OCI-M2 (cell line): ENCODE results near the gene ESRRG.

Experiments used
- DNase-seq: peaks from one replicate; lab custom pipeline; 2025; ENCODE audit not compliant: unreplicated experiment; lab: John Stamatoyannopoulos, UW

ESRRG gene

DNA sequence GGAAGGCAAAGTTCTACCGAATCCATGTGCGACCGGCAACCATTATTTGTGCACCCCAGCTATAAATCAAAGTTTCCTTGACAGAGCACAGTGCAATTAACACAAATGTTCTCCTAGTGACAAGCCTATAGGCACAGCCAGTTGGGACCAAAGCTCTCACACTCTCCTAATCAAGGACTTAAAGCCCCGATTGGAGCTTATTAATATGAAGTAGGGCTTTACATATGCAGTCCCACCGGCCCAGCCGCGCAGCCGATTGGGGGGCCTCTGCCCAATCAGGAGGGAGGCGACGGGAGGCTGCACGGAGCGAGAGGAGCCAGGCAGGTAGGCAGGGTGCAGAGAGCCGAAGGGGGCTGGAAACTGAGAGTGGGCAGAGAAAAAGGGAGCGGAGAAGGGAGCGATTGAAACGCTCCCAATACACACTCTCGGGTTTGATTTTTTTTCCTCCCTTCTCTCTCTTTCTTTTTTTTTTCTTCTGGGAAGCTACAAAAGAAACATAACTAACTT, at the start of gene ESRRG:
Gene ESRRG (minus strand): TSS at position 156 of the 507 bp plus-strand sequence. CDS start 130 bp downstream, at position 26.
- DNase-seq = no peak

DNA sequence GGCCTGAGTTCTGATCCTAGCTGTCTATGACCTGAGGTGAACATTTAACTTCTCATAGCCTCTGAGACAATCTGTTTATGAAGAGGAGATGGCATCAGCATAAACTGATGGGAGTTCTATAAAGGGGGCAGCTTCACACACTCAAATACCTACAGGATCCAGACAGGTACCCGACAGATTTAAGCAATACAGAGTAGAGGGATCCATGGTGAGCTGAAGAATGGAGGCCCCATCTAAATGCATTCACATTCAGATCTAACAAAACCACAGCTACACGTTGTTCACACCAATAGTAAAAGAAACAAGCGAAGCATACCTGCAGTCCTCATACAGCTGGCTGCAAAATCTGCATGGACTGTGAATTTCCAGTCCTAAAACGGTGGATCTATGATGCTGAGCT, 48.7 kb upstream of the ESRRG start:
- DNase-seq = no peak

DNA sequence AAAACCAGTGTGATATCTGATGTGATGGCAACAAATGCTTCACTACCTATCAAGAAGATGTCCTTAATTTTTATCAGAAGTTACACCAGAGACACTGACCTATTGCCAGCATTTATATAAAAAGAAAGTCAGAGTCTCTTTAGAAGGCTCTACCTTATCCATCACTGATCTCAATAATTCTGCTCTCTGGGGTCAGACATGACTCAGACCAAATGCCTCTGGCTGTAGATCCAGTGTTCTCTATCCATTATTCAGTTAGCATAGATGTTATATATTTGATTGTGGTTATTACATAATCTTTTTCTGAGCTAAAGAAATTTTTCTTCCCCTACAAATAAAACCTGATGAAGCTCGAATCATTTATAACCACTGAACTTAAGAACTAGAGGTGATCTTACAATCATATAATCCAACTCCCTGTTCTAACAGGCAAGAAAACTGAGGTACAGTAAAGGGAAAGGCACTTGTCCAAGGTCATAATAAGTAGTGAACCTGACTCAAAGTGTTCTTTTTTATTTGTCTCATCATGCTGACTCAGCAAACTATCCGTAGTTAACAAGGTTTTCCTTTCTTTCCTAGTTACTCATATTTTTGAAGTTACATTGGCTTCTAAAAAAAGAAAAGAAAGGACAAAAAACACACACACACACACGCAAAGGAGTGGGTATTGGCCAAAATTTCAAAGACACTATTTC, 43.6 kb upstream of the ESRRG start:
- no peak for DNase-seq

DNA sequence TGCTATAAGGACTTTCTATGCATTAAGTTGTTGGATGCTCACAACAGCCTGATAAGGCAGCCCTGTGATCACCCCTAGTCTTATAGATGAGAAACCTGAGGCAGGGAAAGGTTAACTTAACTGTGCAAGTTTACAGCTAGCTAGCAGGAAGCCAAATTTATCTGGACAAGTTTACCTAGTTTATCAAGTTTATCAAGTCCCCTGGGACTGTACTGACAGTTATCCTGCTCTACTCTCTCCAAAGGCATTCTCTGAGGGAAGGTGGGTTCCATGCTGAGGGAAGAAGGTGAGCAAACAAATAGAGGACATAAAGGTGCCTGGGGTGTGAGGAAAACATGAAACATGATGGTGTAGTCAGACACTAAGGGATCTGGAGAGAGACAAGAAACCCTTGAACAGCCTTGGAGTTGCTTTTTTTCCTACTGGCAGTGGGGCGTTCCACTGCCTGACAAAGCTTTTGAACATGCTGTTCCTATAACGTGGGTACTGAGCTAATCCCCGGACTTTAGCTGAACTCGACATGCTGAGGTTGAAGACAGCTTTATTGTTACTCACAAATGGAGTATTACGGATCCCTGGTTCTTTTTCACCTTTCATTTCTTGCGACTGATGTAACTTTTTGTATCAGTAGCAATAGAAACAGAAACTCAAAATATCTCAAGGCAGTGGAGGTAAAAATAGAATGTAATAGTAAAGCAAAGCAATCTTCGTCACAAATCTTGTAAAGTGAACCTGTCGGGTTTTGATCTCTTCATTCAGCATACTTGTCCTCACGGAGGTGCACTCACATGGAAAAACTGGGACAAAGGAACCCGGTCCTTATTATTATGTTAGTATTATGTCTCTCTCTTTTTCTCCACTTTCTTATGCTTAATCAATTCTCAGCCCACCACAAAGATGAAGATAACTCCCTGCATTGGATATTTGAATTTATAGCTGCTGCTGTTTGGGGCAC, 42.4 kb upstream of the ESRRG start:
- DNase-seq = no peak

DNA sequence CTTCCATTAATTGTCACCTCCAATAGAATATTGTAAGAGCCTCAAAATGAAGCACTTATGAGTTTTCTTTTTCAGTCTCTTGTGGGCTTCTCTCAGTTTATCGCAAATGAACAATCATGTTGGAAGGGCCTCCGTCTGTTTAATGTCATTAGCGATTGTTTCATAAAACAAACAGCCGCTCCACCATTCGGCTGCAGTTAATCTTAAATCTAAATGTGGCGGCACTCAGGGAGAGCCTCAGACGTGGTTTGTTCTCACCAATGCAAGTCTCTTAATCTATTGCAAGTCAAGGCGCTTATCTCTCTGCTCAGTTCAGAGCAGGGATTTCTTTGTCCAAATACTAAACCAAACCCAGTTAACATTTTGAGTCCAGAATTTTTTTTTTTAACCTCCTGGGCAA, 34.9 kb upstream of the ESRRG start:
- DNase-seq = no peak

DNA sequence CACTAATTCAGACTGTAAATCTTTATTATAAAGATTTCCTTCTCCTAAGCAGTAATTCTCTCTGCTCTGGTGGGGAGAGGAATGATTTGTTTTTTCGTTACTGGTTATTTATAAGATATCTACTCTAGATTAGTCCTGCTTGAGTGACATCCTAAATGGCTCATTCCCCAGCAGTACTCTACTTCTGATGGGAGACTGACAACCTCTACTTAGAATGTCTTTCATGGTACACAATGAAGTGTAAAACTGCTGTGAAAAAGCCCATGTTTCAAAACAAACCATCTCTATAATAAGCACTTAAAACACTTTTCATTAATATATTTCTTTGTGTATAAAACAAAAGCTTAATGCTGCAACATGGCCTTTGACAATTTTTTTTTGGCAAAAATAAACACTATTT, 33.9 kb upstream of the ESRRG start:
- no peak for DNase-seq

DNA sequence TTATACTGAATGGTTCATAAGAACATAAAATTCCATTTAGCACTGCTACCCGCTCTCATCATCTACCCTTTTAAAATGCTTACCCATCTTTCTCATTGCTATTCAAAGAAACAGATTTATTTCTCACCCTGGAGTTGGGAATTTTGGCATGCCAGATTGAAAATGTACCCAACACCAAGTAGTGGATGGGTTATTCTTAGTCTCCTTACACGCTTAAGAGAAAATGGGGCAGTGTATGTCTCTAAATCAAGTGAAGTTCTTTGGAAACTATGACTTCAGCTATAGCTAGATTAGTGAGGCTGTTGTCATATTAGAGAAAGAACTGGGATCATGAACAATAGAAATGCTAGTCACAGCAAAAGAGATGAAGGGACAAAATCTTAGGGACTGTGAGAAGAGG, 27.7 kb upstream of the ESRRG start:
- DNase-seq = no peak

DNA sequence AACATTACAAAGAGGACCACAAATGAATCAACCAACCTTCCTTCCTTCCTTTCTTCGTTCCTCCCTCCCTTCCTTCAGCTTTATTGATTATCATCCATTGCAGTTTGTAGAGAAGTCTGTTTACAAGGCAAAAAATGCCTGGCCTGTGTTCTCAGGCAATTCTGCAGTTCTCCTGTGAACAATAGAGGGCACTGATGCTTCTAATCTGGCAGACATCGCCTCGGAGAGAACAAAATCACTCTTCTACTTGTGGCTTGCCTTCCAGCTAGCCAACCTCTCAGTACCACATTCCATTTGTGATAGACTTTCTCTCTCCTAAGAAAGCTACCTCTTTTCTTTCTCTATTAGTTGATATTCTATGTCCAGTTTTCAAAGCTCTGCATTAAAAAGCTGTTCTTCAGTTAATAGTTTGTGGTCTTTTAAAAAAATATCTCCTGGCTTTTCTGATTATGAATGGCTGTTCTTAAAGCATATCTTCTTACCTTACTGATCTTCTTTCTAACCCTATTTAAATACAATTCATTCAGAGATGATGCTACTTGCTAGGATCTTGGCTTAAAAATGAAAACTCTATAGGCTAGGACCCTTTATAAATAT, 26.9 kb upstream of the ESRRG start:
- DNase-seq = no peak

DNA sequence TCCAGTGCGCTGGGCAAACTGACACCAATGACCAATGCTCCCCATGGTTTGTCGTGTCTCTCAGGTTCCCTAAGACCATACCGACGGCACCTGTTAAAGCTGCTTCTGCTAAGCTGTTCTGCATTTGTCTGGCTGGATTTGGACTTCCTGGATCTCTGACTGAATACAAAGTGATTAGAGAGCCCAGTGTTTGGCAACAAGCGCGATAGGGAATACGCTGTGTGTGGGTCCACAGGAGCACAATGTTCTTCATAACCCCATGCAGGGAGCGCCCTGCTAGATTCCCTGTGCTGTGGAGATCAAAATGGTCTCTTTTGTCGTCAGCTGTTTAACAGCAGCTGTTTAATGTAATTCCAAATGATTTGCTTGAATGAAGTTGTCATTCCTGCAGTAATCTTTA, 26.0 kb upstream of the ESRRG start:
- no peak for DNase-seq

DNA sequence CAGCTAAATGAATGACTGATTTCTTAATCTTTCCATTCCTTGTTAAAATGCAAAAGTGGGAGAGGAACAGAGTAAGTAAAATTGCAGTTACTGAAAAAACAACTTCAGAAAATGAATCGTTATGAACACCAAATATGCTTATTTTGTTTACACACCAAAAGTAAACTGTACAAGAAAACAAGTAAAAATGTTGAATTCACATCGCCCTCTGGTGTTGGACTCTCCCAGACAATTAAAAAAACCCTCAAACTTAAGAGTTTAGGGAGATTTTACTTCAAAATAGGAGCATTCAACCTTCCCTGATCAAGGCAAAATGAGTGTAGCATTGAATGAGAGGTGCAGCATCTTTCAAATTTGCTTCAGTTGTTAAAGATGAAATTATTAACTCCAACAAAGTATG, 19.4 kb upstream of the ESRRG start:
- no peak for DNase-seq

DNA sequence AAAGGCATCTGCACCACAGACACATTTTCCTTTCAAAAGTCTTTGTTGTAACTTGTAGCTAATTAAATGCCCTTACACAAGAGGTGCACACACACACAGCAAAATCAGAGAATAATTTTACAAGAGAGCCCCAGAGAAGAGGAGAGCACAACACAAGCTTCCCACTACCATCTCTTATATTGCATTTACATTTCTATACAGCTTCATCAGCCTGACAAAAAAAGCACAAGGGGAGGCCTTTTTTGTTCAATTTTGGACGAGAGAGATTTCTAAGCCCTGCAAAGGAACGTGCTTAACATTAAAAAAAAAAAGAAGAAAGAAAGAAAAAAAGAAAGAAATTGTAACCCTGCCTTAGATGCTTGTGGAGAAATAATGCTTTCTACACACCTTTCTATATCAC, 17.1 kb upstream of the ESRRG start:
- DNase-seq = no peak

DNA sequence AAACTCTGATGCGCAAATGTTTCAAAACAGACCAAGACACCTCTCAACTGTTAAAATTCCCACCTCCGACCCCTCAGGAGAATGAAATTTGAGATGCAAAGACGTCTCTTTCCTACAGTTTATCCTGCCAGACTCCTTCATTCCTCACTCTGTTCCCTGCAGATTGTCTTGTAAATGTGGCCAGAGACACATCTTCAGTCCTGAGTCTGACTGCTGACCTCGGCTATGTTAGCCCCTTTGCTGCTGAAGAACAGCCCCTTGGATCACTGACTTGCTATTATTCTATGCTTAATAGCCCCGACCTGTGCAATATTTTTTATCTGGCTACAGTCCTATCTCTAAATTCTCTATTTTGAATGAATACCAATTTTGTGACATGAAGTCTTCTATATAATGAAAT, 16.6 kb upstream of the ESRRG start:
- no peak for DNase-seq

DNA sequence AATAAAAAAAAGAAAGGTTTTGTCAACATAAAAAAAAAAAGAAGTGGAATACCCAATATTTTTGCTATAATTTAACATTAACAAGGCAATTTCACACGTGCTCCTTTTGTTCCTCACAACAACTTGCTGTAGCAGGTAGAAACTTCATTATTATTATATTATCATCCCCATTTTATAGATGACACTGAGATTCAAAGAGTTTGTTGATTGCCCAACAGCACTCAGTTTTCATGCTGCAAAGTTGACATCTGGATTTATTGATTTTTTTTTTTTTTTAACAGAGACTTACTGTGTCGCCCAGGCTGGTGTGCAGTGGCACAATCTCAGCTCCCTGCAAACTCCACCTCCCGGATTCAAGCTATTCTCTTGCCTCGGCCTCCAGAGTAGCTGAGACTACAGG, 8.9 kb upstream of the ESRRG start:
- DNase-seq = no peak

DNA sequence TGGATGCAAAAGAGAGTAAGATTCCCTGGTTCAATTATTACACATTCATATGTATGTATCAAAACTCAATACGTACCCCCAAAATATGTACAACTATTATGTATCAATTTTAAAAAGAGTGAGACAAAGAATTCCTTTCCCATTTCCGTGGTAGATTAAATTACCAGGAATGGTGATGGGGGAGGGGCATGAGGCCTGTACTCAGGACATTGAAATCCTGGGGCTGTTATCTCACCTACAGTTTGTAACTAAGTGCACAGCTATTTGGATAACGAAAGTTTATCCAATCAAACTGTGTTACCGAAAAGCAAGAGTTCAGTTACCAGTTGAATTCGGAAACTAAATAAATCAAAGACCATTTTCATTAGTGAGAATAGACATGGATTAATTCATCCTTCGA, 8.3 kb upstream of the ESRRG start:
- no peak for DNase-seq

DNA sequence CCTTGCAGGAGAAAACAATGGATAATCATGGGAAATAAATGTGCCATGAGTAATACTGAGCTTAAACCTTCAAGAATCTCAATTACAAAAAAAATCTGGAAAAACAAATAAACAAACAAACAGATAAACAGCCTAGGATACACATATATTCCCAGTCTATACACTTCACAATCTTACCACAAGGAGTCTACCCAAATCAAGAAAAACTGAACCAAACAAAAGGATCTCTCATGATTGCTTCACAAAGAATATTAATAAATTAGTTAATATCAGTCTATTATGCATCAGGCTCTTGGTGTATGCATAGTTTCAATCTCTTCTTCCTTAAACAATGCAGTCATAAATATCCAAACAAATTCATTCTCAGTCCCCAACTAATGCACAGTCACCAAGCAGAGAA, 3.2 kb upstream of the ESRRG start:
- no peak for DNase-seq

DNA sequence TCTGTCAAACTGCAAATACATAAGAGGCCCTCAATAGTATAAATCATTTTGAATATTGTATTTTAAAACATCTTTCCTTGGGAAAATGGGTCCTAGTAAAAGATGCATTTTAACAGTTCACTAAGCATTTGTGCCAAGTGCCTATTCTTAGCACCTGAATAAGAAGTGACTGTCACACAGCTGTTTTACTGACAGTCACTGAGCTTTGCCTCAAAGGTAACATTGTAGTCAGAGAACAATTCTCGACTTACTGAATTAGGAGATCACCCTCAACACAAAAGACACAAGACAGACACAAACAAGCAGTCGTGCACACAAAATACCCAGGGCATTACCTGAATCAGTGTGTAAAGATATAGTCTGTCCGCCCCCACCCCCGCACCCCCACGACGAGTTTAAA, 408 bp downstream of the ESRRG start:
- DNase-seq = no peak

DNA sequence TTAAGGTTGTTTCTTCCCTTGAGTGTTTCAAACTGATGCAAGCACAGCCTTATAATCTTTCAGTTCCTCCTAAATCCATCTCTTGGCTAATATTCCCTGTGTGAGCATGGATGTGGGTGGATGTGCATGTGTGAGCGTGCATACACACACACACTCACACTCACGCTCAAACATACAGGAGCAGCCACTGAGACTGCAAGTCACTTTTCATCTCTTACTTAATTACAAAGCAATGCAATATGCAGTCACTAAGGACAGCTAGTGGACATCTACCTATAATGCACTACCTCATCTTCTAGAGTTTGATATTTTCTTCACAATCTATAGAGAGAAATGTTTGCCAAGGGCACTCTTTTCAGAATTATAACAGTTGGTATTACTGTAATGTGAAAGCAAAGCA, 1.4 kb downstream of the ESRRG start:
- no peak for DNase-seq

DNA sequence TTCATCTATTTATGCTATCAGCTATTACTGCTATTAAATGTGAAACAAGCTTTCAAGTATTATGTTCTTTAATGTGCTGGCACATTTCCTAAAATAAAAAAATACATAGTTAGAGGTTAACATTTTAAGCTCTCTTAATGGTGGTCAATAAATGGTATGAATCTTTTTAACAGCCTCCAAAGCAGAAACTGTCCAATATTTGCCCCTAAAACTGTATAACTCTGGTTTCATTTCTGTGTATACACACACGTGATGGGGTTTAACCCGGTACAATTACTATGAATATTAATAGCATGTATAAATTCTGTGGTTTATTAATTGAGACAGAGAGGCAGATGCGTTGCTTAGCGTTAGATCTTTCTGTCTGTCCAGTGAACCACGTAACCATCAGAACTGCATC, 2.2 kb downstream of the ESRRG start:
- no peak for DNase-seq

DNA sequence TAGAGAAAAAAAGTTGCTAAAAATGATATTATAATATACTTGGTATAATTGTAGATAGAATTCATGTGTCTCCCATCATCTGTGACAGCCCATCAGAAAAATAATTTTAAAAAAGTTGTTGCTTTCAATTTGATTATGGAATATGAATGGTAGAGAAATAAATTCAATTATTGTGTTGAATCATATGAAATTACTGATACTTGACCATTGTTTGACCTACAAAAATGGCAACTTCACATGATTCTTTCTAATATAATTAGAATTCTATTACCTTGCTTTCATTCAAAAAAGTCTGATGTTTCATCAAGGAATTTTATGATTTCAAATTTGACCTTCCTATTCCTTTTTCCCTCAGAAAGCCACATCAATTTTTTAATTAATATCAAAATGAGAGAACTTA, 11.5 kb downstream of the ESRRG start:
- no peak for DNase-seq

DNA sequence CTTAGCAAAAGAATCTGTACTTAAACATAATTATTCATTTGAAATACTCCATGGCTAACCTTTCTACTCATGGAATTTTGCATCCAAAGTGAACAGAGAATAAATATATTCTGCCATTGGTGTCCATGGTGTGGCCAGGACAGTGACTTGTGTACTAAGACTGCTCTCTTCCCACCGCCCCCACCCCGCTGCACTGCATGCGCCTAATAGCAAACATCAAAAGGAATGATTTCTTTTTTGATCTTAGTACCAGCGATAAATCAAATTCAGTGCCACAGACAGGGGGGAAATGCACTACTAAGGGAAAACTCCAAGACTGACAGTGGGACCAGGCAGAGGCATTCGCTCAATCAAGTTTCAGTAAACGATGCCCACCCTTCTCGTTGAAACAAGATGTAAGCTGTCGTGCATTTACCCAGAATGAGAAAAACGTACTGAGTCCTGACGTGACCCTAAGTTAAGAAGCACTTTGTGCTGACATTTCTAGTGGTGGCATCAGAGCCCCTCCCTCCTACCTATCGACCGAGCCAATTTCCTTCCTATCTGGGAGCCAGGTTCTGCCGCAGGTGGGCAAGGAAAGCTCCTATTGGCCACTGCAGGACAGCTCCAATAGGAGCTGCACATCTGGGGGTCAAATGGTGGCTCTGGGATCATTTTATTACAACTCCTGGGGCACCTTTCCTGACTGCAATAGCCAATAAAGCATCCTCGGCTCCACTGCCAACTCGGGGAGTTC, 12.5 kb downstream of the ESRRG start:
- DNase-seq = no peak

DNA sequence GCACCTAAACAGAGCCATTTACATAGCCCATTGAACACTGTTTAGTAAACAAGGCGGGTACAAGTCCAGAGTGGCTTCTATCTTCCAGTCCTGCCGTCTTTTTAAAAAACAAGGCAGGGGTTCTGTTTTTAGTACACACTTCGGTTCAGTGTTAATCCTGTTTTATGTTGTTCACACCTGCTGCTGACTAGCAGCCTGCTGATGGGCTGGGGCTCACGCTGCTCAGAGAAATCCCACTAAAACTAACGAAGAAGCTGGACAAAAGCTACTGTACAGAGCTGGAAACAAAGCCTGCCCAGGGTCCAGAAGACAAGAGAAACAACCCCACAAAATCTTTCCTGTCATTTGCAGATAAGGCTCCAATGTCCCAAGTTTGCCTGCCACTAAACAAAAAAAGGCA, 13.2 kb downstream of the ESRRG start:
- no peak for DNase-seq
